NCI-H1417 treated with DMSO at 0.1 percent for 48 hours (cell line): ENCODE results near the gene UBL3.

ENCODE experiments used
- DNase-seq: peaks from one replicate; lab custom pipeline; 2025; lab: John Stamatoyannopoulos, UW

Gene UBL3

GRCh38 chr13:29857085-29857484 lies 6.7 kb upstream of the UBL3 start:
- DNase-seq, result no peak

DNA sequence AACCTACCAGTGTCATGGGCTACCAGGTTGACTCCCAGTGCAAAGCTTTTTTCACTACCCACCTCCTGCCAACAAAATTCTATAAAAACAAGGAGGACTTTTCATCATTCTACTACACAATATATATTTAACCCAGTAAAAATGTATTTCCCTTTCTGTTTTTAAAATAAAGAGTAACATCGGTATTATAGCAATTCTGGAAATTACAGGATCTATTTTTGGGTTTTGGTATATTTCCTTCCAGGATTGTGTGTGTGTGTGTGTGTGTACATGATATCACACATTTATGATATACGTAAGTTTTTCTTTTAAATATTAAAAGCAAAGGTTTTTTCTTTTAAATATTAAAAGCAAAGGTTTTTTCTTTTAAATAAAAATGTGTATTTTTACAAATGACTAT lies 6.0 kb upstream of the UBL3 start:
- no peak for DNase-seq

- DNase-seq, result no peak
Observed at GRCh38 chr13:29855784-29856183, 5.4 kb upstream of the UBL3 start.

DNA sequence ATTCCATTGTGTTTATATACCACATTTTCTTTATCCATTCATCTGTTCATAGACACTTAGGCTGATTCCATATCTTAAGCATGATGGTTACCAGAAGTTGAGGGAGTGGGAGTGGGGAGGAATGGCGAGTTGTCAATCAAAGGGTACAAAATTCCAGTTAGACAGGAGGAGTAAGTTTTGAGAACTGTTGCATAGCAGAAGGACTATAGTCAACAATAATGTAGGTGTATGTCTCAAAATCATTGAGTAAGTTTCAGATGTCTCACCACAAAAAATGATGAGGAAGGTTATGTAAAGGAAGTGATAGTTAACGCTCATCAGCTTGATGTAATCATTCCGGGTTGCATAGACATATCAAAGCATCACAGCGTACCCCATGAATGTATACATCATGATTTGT lies 4.6 kb upstream of the UBL3 start:
- no peak for DNase-seq

- DNase-seq, result no peak
Observed at GRCh38 chr13:29853131-29853530, 2.7 kb upstream of the UBL3 start.

DNA sequence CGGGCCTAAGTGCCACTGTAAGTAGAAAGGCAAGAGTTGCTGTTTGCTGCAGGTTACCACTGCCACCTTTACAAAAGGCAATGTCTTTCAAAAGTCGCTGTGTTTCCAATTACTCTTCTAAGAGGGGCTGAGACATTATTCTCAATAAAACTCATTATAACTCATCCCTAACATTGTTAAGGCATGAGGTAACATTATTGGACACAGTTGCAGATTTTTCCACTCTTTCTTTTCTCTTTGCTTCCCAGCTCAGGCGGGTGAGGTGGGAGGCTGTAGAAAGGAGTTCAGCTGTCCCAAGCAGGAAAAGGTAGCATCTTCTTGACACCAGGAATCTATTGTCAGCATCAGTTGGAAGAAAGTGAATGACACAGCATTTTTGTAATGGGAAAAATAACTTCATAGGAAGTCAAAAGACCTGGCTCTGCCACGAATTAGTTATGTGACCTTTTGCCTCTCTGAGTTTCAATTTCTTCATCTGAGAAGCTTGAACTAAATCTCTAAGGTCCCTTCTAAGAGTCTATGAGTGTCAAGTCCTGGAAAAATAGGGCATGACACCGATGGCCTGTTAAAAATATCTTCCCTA lies 2.1 kb upstream of the UBL3 start:
- no peak for DNase-seq

DNA sequence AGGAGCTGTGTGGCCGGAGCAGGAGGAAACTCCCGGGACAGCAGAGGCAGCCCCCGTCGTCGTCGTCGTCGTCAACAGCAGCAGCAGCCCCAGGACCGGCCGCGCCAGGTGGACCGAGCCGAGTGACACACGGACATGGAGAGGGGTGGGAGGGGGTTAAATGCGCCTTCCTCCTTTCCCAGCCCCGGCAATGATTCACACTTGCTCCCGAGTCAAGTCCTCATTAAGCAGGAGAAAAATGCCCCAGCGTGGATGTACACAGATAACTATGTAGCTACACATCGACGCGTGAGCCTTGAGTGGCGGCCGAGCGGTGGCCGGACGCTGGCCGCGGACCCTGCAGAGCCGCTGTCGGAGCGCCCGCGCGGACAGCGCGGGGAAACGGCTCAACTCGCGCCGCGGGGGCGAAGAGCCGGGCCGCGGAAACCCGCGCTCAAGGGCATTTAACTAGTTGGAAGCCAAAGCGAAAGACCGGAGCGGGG lies 645 bp downstream of the UBL3 start:
- DNase-seq, result no peak

DNA sequence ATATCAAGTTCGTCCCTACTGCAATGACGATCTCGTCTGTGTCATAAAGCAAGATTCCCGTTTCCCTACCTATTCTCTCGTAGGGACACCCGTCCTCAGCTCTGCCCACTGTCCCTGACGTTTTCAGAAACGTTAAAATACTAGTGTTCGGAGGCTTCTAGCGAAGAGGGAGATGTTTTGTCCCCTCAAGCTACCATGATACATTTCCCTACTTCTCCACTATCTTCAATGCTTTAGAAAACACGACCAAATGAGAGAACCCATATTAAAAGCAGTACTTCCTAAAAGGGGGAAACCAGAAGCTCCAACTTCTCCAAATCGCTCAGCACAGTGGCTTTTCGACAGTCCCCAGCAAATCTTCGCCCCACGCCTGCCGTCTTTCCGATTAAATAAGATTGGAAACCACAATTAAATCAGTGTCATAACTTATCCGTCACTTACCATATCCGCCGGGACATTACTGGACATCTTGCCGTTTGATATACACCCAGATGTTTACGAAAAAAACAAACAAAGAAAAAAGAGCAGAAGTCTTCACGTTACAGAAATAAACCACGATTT lies 1.3 kb downstream of the UBL3 start:
- DNase-seq, result no peak

DNA sequence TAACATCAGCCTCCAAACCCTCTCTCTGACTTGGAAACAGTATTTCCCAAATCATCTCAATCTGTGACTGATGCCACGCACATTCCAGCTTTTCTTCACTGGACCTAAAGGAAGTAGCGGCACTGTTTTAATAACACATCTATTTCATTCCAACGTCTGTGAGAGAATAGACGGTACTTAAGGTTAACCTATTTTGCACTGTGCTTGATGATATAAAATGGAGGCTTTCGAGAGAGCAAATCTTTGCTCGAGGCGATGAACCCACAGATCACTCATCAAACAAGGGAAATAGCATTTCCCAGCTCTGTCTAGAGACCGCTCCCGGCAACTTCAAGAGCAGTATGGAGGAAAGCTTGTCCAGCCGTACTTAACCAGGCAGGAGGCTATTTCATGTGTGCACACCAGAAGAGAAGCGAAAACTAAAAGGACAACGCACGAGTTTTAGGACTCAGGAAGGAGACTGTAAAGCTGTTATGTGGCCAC lies 2.9 kb downstream of the UBL3 start:
- DNase-seq, result no peak

- no peak for DNase-seq
Observed at GRCh38 chr13:29846475-29847256, 3.8 kb downstream of the UBL3 start.

GRCh38 chr13:29845440-29846056 lies 4.9 kb downstream of the UBL3 start:
- DNase-seq, result no peak

DNA sequence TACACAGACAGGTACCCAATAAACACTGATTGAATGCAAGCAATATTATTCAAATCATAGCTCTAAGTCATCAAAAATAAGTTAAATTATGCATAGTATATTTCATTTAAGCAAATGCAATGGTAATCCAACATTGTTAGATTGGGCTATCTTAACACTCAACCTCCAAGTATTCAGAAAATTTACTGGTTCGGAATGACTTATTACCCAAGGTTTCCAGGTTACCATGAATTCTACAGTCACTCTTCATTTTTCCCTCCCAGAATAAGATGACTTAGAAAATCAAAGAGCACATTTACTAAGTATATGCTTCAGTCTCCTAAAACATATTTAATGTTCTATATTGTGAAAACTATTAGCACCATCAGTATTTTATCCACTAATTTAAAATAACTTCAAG lies 6.0 kb downstream of the UBL3 start:
- DNase-seq, result no peak

- no peak for DNase-seq
Observed at GRCh38 chr13:29840585-29840984, 9.8 kb downstream of the UBL3 start.

DNA sequence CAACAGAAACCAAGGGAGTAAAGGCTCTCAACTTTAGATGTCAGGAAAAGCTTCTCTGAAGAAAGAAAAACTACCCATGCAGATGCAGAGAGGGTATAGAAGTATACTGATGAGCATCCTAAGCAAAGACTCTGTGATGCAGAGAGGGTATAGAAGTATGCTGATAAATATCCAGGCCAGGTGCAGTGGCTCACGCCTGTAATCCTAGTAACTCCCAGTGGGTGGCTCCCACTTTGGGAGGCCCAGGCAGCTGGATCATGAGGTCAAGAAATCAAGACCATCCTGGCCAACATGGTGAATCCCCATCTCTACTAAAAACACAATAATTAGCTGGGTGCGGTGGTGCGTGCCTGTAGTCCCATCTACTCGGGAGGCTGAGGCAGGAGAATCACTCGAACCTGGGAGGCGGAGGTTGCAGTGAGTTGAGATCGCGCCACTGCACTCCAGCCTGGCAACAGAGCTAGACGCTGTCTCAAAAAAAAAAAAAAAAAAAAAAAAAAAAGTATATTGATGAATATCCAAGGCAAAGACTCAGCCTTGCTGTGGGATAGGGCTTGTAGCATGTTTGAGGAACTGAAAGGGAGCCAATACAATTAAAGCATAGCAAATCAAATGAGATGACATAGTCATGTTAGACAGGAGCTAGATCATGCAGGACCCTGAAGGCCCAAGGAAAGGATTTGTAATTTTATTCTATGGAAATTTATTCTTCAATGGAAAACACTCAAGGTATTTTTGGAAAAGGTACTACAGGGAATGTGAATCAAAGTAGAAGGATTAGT lies 14.9 kb downstream of the UBL3 start:
- DNase-seq, result no peak

GRCh38 chr13:29832761-29833298 lies 17.6 kb downstream of the UBL3 start:
- no peak for DNase-seq

- DNase-seq, result no peak
Observed at GRCh38 chr13:29830000-29830399, 20.4 kb downstream of the UBL3 start.

- DNase-seq, result no peak
Observed at GRCh38 chr13:29819143-29819542, 31.3 kb downstream of the UBL3 start.

DNA sequence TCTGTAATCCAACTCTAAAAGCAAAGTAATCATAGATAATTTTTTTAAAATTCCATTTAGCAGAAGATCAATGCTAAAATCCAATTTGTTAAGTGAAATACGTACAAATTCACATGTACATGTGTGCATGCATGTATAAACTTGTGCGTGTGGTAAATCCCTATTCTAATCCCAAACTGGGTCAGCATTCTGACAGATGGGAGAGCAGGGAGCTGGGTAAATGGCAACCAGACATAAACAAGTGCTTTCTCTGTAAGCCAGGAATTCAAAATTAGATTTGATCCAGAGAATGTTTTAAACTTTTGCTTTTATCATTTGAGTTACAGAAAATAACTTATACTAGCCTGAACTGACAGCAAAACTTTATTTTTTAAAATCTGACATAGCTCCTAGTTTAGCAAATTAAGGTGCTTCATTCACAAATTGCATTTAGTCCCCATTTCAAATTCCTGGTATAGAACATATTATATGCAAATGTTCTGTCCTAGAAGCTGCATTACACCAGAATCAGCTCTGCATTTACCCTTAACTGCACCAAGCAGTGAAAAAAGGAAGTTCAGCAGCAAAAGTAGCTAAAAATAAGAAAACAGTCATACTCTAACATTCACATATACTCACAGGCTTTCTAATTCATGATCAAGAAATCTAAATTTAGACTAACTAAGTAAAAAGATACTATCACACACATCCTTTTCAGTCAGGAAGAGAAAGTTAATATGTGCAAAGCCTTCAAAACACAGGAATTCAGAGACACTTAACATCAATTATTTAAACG lies 32.6 kb downstream of the UBL3 start:
- DNase-seq, result no peak

DNA sequence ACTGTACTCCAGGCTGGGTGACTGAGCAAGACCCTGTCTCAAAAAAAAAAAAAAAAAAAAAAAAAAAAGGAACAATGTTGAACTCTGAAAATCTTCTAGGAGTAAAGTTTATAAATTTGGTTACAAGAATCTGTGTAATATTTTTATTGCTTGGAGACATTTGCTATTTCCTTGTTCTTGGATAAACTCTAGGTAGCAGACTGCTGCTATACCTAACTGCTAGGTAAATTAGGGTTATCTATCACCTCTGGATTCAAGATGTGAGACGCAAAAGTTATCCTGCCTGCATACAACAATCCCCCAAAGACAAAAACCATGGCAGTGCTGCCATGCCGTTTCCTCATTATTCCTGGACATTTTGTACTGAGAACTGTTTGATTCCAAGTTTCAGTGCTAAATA lies 33.7 kb downstream of the UBL3 start:
- DNase-seq, result no peak

DNA sequence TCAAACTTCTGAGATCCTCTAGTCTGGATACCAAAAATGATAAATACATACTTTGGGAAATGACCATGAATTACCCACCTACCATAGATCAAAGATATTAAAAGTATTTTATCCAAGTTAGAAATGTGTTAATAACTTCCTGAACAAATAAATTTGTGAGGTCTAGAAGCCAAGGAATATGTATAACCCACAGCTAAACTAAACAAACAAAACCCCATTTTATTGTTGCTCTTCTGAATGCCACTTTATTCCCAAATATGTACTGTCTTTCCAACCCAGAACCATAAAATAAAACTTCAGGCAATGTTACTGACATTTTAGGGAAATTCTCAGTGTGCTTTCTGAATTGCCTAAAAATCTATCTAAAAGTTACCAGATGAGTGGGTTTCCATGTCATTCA lies 35.1 kb downstream of the UBL3 start:
- DNase-seq, result no peak

DNA sequence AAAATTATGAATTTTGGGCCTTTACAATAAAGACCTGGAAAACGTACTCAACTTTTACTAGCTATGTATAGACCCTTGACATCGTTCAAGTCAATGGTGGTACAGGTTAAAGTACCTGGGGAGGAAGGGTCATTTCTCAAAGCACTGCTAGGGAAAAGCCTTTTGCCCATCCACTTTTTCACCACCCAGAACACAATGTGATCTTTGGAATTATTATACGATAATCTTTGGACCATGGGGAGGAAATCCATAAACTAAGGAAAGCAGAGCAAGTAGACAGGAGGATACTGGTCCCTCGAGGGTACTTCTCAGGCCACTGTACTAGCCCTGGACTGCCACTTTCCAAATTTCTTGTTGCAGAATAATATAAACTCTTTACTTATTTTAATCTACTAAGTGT lies 39.5 kb downstream of the UBL3 start:
- DNase-seq, result no peak
